ENCODE results near the gene TRMO. TPM values are rescaled to one million over a fixed set of nuclear protein-coding genes. Genes with fewer than 3 reads are reported as not detected.

TRMO gene
- total RNA-seq, 1 experiment from 2014 or later, result 10.0 TPM

GRCh38 chr9:97907632-97908031 lies 14.7 kb downstream of the TRMO start:
- Histone ChIP-seq H3K9me3 (no peaks in the 10 kb centered on the region), H3K4me1 (peaks cover 5% of the 10 kb centered on the region; the same call in 1 of the 2 replicates), H3K27me3 (replicated peaks; ENCODE audit: control insufficient read depth, insufficient read depth, low read length) (no peaks in the 10 kb centered on the region), H3K4me3 (ENCODE audit: low read depth, low read length) (no peak overlapping the region), H3K36me3 (ENCODE audit: control insufficient read depth, insufficient read depth, low read length) (no peaks in the 10 kb centered on the region; the same call in none of the 2 replicates)
- no peak for TF ChIP-seq CTCF (IDR thresholded peaks at IDR 0.05; ENCODE audit: insufficient read depth in 1 of 2, low read depth in 1 of 2, low read length in 1 of 2, severe bottlenecking in 1 of 2, unreplicated experiment in 1 of 2)
- Mint-ChIP-seq H3K27ac (ENCODE audit: unreplicated experiment) (no peak overlapping the region), H3K9me3 (ENCODE audit: unreplicated experiment) (no peaks in the 10 kb centered on the region), H3K27me3 (ENCODE audit: insufficient read depth, unreplicated experiment) (no peaks in the 10 kb centered on the region), H3K4me3 (ENCODE audit: unreplicated experiment) (no peak overlapping the region), H3K36me3 (ENCODE audit: insufficient read depth, unreplicated experiment) (peaks cover 11% of the 10 kb centered on the region), H3K4me1 (ENCODE audit: low read depth, unreplicated experiment) (no peaks in the 10 kb centered on the region)
- POLR2A ChIA-PET, result no interaction called here
- intact Hi-C loops (cut with micrococcal nuclease; ENCODE audit: unreplicated experiment), result no loop called here
- BruUV-seq (replicated peaks), result no TSS peak
- CTCF ChIA-PET, result no interaction called here
- DNase-seq, result no peak

GRCh38 chr9:97907046-97907445 lies 15.3 kb downstream of the TRMO start:
- CTCF ChIA-PET, result no interaction called here

GRCh38 chr9:97906236-97906831 lies 16.0 kb downstream of the TRMO start:
- H3K4me3 Mint-ChIP-seq (ENCODE audit: unreplicated experiment), result no peak overlapping the region
- H3K36me3 Mint-ChIP-seq (ENCODE audit: insufficient read depth, unreplicated experiment), result peaks cover 12% of the 10 kb centered on the region
- no peaks in the 10 kb centered on the region for H3K4me1 Mint-ChIP-seq (ENCODE audit: low read depth, unreplicated experiment)
- H3K27ac Mint-ChIP-seq (ENCODE audit: unreplicated experiment), result no peak overlapping the region
- ChIA-PET CTCF (no interaction called here), POLR2A (no interaction called here)
- no peak overlapping the region for H3K4me3 ChIP-seq (ENCODE audit: low read depth, low read length)
- intact Hi-C loops (cut with micrococcal nuclease; ENCODE audit: unreplicated experiment), result no loop called here
- H3K4me1 ChIP-seq, result peaks cover under 1% of the 10 kb centered on the region; the same call in 1 of the 2 replicates
- no peak for DNase-seq
- no peaks in the 10 kb centered on the region for H3K9me3 Mint-ChIP-seq (ENCODE audit: unreplicated experiment)
- no TSS peak for BruUV-seq (replicated peaks)
- no peaks in the 10 kb centered on the region for H3K27me3 ChIP-seq (replicated peaks; ENCODE audit: control insufficient read depth, insufficient read depth, low read length)
- no peaks in the 10 kb centered on the region for H3K9me3 ChIP-seq
- H3K36me3 ChIP-seq (ENCODE audit: control insufficient read depth, insufficient read depth, low read length), result no peaks in the 10 kb centered on the region; the same call in none of the 2 replicates
- TF ChIP-seq CTCF (IDR thresholded peaks at IDR 0.05; ENCODE audit: insufficient read depth in 1 of 2, low read depth in 1 of 2, low read length in 1 of 2, severe bottlenecking in 1 of 2, unreplicated experiment in 1 of 2), result no peak
- no peaks in the 10 kb centered on the region for H3K27me3 Mint-ChIP-seq (ENCODE audit: insufficient read depth, unreplicated experiment)

More at GRCh38 chr9:97907046-97907445, 15.3 kb downstream of the TRMO start:
- H3K27me3 Mint-ChIP-seq (ENCODE audit: insufficient read depth, unreplicated experiment), result no peaks in the 10 kb centered on the region
- no peak overlapping the region for H3K4me3 ChIP-seq (ENCODE audit: low read depth, low read length)
- POLR2A ChIA-PET, result no interaction called here
- peaks cover 5% of the 10 kb centered on the region; the same call in 1 of the 2 replicates for H3K4me1 ChIP-seq
- H3K9me3 ChIP-seq, result no peaks in the 10 kb centered on the region
- BruUV-seq (replicated peaks), result no TSS peak
- H3K27ac Mint-ChIP-seq (ENCODE audit: unreplicated experiment), result no peak overlapping the region
- intact Hi-C loops (cut with micrococcal nuclease; ENCODE audit: unreplicated experiment), result no loop called here
- no peaks in the 10 kb centered on the region for H3K27me3 ChIP-seq (replicated peaks; ENCODE audit: control insufficient read depth, insufficient read depth, low read length)
- H3K4me1 Mint-ChIP-seq (ENCODE audit: low read depth, unreplicated experiment), result no peaks in the 10 kb centered on the region
- no peak overlapping the region for H3K4me3 Mint-ChIP-seq (ENCODE audit: unreplicated experiment)
- no peaks in the 10 kb centered on the region; the same call in none of the 2 replicates for H3K36me3 ChIP-seq (ENCODE audit: control insufficient read depth, insufficient read depth, low read length)
- H3K36me3 Mint-ChIP-seq (ENCODE audit: insufficient read depth, unreplicated experiment), result peaks cover 11% of the 10 kb centered on the region
- no peak for DNase-seq
- no peak for TF ChIP-seq CTCF (IDR thresholded peaks at IDR 0.05; ENCODE audit: insufficient read depth in 1 of 2, low read depth in 1 of 2, low read length in 1 of 2, severe bottlenecking in 1 of 2, unreplicated experiment in 1 of 2)
- no peaks in the 10 kb centered on the region for H3K9me3 Mint-ChIP-seq (ENCODE audit: unreplicated experiment)

All from Caco-2 (cell line).